GM19463 (cell line): Measurements from ENCODE around the gene PRKCQ.

Experiments used
- ATAC-seq: cut with Tn5 transposase; IDR thresholded peaks from one replicate; pipeline ENCODE4 v1.9.1; 2021; ENCODE audit warnings: mild to moderate bottlenecking, moderate library complexity; ENCODE audit not compliant: unreplicated experiment

PRKCQ gene

GRCh38 chr10:6570893-6571292 is 9.2 kb downstream of the PRKCQ start:
- ATAC-seq = no peak

- no peak for ATAC-seq
Observed at GRCh38 chr10:6569259-6569658, 10.8 kb downstream of the PRKCQ start.

GRCh38 chr10:6567884-6568283 is 12.2 kb downstream of the PRKCQ start:
- no peak for ATAC-seq

DNA sequence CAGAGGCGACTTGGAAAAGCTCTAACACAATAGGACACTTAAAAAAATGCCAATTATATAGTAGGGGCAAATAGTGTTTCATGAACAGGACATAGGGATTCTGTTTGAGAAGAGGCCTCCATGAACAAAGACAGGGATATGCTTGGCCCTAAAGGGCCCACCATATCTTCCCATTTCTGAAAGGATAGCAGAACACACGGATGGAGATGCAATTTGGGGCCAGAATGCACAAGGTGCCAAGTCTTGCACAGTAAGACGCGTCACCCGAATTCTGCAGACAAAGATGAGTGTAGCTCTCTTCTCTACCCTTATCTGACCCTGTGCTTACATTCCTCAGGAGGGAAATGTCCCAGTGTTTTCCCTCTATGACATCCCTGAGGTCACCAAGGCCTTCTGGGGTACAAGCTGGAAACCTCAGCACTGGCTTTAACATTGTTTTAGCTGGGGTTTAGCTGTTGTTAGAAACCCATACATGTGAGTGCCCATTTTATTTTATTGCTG is 12.8 kb downstream of the PRKCQ start:
- no peak for ATAC-seq

DNA sequence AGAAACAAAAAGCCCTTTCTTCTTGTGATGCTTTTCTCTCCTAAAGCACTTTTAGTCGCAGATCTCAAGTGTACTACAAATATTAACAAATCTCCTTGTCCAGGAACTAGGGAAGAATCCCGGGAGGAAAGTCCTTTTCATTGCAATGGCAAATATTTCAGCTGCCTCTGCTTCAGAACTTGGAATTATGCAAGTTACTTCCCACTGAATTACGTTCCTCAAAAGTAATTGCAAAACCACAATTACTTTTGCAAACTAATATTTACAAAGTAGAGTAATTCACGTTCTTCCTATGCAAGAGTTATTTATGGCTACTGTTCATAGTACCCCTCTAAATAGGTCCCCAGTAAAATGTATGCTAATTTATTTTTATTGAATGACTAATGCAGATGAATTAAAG is 14.5 kb downstream of the PRKCQ start:
- ATAC-seq = no peak

GRCh38 chr10:6564367-6564766 is 15.7 kb downstream of the PRKCQ start:
- no peak for ATAC-seq

DNA sequence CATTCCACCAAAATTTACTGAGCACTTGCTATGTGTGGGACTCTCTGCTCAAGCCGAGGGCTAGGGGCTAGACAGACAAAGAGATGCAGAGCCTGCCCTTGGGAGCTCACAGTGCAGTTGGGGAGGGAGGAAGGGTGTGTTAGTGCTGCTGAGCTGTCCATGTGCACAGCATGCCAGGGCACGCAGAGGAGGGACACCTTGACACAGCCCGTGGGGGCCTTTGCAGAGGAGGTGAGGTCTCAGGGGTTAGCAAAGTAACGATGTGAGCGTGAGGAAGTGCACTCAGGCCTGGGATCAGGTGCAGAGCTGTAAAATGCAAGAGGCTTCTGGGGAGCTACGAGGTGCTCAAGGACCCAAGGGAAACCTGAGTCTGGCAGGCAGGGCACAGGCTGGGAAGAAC is 16.3 kb downstream of the PRKCQ start:
- no peak for ATAC-seq

GRCh38 chr10:6563075-6563474 is 17.0 kb downstream of the PRKCQ start:
- no peak for ATAC-seq

- no peak for ATAC-seq
Observed at GRCh38 chr10:6562221-6562620, 17.9 kb downstream of the PRKCQ start.

- no peak for ATAC-seq
Observed at GRCh38 chr10:6561552-6561951, 18.5 kb downstream of the PRKCQ start.

GRCh38 chr10:6558759-6559461 is 21.2 kb downstream of the PRKCQ start:
- no peak for ATAC-seq

- no peak for ATAC-seq
Observed at GRCh38 chr10:6558272-6558671, 21.8 kb downstream of the PRKCQ start.

- ATAC-seq = no peak
Observed at GRCh38 chr10:6553937-6554336, 26.1 kb downstream of the PRKCQ start.

DNA sequence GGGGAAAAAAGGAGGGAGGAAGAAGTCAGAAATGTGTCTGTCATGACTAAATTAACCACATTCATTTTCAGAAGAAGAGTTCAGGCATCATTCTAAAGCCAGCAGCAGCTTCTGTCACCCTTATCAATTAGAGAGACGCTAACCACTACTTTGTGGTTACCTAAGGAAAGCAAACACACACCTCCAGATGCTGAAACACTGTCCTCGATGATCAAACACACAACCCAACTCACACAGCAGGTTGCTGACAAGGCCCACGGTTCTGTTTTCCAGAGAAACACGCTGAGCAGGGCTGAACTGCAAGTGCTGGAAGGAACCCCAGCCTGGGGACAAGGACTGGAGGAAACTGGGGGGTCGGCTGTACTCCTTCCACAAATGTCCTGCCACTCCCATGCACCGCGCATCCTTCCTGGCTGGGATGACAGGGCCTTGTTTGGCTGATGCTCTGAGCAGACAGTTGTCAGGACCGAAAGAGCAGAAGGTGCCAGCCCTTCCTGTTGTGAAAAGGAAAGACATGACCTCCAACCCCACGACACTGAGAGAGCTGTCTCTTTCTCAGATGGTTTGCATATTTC is 36.6 kb downstream of the PRKCQ start:
- no peak for ATAC-seq

- ATAC-seq = no peak
Observed at GRCh38 chr10:6542999-6543430, 37.1 kb downstream of the PRKCQ start.

GRCh38 chr10:6539833-6540232 is 40.2 kb downstream of the PRKCQ start:
- no peak for ATAC-seq

DNA sequence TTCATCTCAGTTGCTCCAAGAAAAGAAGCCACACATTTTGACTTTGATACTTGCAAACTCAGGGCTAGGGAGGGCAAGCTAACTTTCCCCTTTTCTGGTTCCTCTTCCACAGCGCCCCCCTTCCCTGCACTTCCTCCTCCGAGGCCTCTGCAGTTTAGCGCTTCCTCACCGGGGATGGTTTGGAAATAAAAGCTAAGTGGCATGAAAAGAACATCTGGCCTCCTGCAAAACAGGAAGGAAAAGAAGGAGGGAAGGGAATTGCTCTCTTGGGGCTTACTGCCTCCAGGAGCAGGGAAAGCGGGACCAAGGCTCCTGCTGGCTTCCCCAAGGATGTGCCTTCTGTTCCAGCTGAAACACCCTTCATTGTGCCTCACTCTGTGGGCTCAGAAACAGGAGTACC is 42.3 kb downstream of the PRKCQ start:
- no peak for ATAC-seq

- ATAC-seq = no peak
Observed at GRCh38 chr10:6536102-6536501, 44.0 kb downstream of the PRKCQ start.

- ATAC-seq = no peak
Observed at GRCh38 chr10:6535156-6535764, 44.8 kb downstream of the PRKCQ start.

GRCh38 chr10:6532321-6532720 is 47.8 kb downstream of the PRKCQ start:
- no peak for ATAC-seq

DNA sequence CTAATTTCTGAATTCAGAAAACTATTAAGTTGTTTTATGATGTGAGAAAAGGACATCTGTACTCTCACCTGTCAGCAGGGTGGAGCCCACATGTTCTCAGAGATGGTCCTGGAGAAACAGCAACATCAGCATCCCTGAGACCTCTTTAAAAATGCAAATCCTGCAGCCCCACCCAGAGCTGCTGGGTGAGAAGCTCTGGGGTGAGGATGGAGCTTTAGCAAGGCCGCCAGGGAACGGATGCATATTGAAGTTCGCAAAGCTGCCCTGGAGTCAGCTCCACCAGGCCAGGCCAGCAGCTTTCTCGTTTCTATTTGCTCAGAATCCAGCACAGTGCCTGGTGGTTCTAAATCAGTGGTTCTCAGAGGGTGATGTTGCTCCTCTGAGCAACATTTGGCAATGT is 49.1 kb downstream of the PRKCQ start:
- no peak for ATAC-seq

GRCh38 chr10:6530211-6530840 is 49.8 kb downstream of the PRKCQ start:
- no peak for ATAC-seq
